GM18502 (cell line): ENCODE results near the gene LPO.

ENCODE experiments used
- ATAC-seq: cut with Tn5 transposase; IDR thresholded peaks from one replicate; pipeline ENCODE4 v1.9.1; 2021; ENCODE audit warnings: mild to moderate bottlenecking; ENCODE audit not compliant: unreplicated experiment, poor library complexity

LPO gene

DNA sequence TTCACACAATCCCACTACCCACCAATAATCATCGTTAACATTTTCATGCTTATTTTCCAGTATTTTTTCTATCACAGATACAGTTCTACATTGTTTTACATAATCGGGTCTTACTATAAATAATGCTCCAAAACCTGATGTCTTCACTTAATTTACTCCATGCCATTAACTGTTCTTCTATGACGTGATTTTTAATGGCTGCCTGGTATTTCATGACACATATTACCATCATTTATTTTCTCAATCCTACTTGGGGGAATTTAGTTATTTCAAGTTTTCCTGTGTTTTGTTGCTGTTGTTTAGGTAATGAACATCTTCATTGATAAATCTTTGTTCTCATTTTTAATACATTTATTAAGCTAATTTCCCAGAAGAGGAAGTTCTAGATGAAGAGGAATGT, 14.7 kb downstream of the LPO start:
- ATAC-seq: no peak

DNA sequence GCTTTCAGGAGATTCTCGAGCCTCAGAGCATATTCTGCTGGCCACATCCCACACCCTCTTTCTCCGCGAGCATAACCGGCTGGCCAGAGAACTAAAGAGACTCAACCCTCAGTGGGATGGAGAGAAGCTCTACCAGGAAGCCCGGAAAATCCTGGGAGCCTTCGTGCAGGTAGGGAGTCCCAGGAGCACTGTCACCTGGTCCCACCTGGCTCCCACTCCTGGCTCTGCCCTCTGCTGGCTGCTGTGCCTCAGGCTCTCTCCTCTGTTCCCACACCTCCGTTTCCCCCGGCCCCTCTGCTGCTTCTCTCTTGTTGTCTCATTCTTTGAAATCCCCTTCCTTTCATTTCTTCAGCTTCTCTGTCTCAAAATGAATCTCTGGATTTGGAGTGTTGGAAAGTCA, 16.4 kb downstream of the LPO start:
- ATAC-seq: no peak

- no peak for ATAC-seq
Measured at GRCh38 chr17:58262149-58262548, 23.8 kb downstream of the LPO start.

- no peak for ATAC-seq
Measured at GRCh38 chr17:58263773-58264172, 25.4 kb downstream of the LPO start.

- no peak for ATAC-seq
Measured at GRCh38 chr17:58264407-58265103, 26.2 kb downstream of the LPO start.

DNA sequence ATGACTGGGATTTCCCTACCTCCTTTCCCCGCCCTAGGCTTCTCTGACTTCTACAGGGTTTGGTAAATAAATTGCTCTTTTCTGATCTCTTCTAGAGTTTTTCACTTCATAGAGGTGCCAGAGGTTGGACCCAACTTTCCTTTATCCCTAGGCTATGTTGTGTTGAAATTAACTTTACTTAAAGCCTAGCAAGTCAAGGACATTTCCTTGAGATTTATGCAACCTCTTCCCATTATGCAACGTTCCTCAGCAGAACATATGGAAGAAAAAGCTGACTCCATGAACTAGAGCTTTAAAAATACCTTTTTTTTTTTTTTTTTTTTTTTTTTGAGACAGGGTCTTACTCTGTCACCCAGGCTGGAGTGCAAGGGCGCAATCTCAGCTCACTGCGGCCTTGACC, 26.9 kb downstream of the LPO start:
- ATAC-seq: no peak

GRCh38 chr17:58265902-58266875, 27.8 kb downstream of the LPO start:
- ATAC-seq: no peak

- ATAC-seq: no peak
Measured at GRCh38 chr17:58267347-58268324, 29.3 kb downstream of the LPO start.

DNA sequence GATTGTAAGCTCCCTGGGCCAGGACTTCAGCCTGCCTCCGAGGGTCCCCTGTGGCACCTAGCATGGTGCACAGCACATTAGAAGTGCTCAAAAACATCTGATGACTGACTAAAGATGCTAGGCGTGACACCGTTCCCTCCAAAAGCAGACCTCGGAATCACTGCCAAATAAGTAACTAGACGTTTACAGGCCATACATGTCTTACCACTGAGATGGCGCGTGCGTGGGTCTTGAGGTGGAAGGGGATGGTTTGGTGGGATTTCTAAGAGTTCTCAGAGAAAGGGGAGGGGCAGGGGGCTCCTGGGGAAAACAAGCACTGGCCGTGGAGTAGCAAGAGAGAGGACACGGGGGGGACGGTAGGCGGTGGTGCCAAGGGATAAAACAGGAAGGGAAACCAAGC, 29.9 kb downstream of the LPO start:
- ATAC-seq: no peak

DNA sequence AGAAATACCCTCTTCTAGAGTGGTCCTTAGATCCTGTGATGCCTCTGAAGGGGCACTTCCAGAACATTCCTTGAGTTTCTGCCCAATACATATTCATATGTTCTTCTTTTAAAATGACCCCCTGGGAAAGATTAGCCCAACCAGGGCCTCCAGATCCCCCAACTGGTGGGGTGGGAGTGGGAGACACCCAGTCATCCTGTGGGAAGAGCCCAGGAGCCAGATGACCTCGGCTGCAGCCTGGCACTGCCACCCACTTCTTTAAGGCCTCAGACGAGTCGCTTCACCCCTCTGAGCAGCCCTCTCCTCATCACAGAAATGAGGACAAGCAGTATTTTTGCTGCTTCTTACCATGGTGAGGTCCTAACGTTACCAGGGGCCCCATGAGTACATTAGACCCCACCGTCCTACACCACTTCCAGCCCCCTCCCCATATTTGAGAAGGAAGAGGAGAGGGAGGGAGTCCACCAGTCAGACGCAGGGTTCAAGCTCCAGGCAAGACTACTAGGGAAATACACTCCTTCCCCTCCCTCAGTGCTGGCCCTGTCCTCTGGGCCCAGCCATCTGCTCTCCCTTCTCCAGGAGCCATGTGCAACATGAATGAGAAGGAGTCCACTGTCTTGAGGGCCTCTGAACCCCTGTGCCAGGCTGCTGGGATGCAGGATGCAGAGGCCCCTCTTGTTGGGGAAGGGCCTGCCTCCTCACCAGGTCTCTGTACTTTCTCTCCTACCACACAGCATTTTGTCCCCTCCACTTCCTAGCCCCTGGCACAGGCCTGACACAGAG, 30.6 kb downstream of the LPO start:
- ATAC-seq: no peak

DNA sequence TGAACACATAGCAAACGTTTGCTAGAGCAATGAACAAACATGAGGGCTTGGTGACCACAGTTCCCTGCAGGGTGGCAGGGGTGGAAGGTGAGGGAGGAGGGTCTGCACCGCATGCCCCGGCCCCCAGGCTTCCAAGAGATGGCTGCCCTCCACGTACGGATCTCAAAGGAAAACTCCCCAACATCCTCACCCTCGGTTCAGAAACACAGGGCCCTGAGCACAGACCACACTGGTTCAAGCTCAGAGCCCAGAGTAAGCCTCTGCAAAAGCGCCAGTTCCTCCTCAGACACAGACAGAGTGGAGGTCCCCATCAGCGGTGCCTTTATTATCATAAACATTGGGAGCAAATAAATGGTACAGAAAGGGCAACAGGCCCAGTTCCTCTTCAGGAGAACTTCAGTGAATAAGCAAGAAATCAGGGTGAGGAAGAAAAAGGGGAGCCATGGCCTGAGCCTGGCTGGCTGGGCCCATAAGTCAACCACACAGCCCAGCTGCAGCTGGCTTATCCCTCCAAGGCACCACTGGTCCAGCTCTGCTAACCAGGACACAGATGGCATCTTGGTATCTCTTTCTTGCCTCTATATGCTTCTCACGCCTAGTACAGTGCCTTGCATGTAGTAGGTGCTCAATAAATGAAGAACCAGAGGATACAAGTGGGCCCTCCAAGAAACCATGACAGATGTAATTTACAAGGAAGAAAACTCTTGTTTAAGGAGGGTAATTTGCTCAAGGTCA, 31.3 kb downstream of the LPO start:
- no peak for ATAC-seq

GRCh38 chr17:58270476-58271215, 32.3 kb downstream of the LPO start:
- ATAC-seq: no peak

GRCh38 chr17:58271216-58271931, 33.0 kb downstream of the LPO start:
- no peak for ATAC-seq

GRCh38 chr17:58272367-58273280, 34.2 kb downstream of the LPO start:
- no peak for ATAC-seq

DNA sequence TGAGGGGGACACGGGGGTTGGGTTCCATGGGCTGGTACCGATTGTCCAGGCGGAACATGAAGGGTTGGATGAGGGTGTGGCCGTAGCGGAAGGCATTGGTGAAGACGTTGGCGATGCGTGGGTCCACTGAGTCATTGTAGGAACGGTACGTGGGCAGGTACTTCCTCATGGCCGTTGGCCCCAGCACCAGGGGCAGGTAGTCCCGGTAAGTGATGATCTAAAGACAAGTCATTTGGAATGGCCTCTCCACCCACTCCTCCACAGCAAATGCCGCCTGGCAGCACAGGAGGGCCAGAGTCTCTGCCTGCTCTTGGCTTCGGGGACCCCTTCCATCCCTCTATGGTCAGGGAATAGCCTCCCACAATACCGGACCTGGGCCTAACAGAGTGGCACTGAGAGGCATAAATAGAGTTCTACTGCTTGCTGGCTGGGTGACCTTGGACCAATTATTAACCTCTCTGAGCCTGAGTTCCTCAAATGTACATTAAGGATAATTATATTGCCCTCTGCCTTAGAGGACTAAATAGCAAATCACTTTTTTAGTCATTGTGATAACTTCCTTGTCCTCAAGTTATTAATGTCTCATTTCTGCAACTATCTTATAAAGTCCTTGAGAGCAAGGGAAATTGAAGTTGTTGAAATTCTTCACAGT, 35.2 kb downstream of the LPO start:
- ATAC-seq: no peak

GRCh38 chr17:58275417-58275816, 37.0 kb downstream of the LPO start:
- ATAC-seq: no peak
